SK-N-SH (cell line): ENCODE data around the gene RFFL. TPM values are rescaled to one million over a fixed set of nuclear protein-coding genes. Genes with fewer than 3 reads are reported as not detected.

Experiments
- CTCF ChIA-PET: fragments of 300-600, 350-600 bp; formaldehyde crosslinking; extraction: SDS; loops from one replicate; lab custom pipeline; 2021; lab: Yijun Ruan, JAX
- POLR2A ChIA-PET: fragments of 350-600 bp; sonication (Branson Sonifier 250); formaldehyde crosslinking; extraction: SDS; loops from one replicate; lab custom pipeline; 2020; ENCODE audit warnings: antibody characterized with exemption, inconsistent platforms; lab: Yijun Ruan, JAX
- DNase-seq: peaks from one replicate; pipeline ENCODE4 v3.0.0; 2012
- H2AFZ ChIP-seq: fragments of 200-600 bp; sonication (generic); 2 replicates; pipeline ENCODE4 v1.8.1; 2016; ENCODE audit warnings: antibody characterized with exemption, mild to moderate bottlenecking, low read depth
- H3F3A ChIP-seq: fragments of 200-600 bp; sonication (generic); replicated peaks from 2 replicates; pipeline ENCODE3; 2016; ENCODE audit warnings: antibody characterized with exemption, mild to moderate bottlenecking; ENCODE audit not compliant: insufficient read depth
- H3K27ac ChIP-seq, 2 experiments: fragments of 200-500 bp in 1 of 2; fragments of 200-600 bp in 1 of 2; sonication (Bioruptor generic) in 1 of 2; sonication (generic), shearing (Covaris generic) in 1 of 2; 2 replicates each; pipeline versions ENCODE4 v1.5.1 to v1.6.1; 2014 to 2016; ENCODE audit warnings: low read depth in 2 of 2, inconsistent platforms in 1 of 2, low read length in 1 of 2, mild to moderate bottlenecking in 1 of 2, mixed read lengths in 1 of 2
- H3K27me3 ChIP-seq: fragments of 200-600 bp; sonication (generic), shearing (Covaris generic); 2 replicates; pipeline ENCODE4 v1.6.1; 2016; ENCODE audit warnings: mixed run types; ENCODE audit not compliant: insufficient read depth
- H3K36me3 ChIP-seq, 2 experiments: fragments of 200-500 bp in 1 of 2; fragments of 200-600 bp in 1 of 2; sonication (Bioruptor generic) in 1 of 2; sonication (generic) in 1 of 2; replicated peaks in 1 of 2; 2 replicates each; pipeline versions ENCODE3 to v1.5.1; 2014 to 2016; ENCODE audit warnings: low read length in 1 of 2, mild to moderate bottlenecking in 1 of 2; ENCODE audit not compliant: insufficient read depth in 2 of 2, control insufficient read depth in 1 of 2
- H3K4me1 ChIP-seq, 2 experiments: fragments of 200-500 bp in 1 of 2; fragments of 200-600 bp in 1 of 2; sonication (Bioruptor generic) in 1 of 2; sonication (generic), shearing (Covaris generic) in 1 of 2; 2 replicates each; pipeline versions ENCODE4 v1.5.1 to v1.6.1; 2014 to 2016; ENCODE audit warnings: low read depth in 1 of 2, low read length in 1 of 2, mixed run types in 1 of 2; ENCODE audit not compliant: insufficient read depth in 2 of 2, control insufficient read depth in 1 of 2
- H3K4me2 ChIP-seq: fragments of 200-600 bp; sonication (generic), shearing (Covaris generic); 2 replicates; pipeline ENCODE4 v1.6.1; 2017; ENCODE audit warnings: mixed run types
- H3K4me3 ChIP-seq, 2 experiments: fragments of 200-500 bp in 1 of 2; fragments of 200-600 bp in 1 of 2; sonication (Bioruptor generic) in 1 of 2; sonication (generic), shearing (Covaris generic) in 1 of 2; 2 replicates each; pipeline versions ENCODE4 v1.5.1 to v1.8.1; 2014 to 2016; ENCODE audit warnings: low read depth in 2 of 2, inconsistent platforms in 1 of 2, low read length in 1 of 2, mild to moderate bottlenecking in 1 of 2, mixed read lengths in 1 of 2, moderate library complexity in 1 of 2
- H3K79me2 ChIP-seq: fragments of 200-600 bp; sonication (generic); 2 replicates; pipeline ENCODE4 v1.8.1; 2017; ENCODE audit warnings: mild to moderate bottlenecking; ENCODE audit not compliant: insufficient read depth
- H3K9ac ChIP-seq: fragments of 200-600 bp; sonication (generic); 2 replicates; pipeline ENCODE4 v1.6.1; 2017; ENCODE audit warnings: mixed run types
- H3K9me2 ChIP-seq: fragments of 200-600 bp; sonication (generic); 2 replicates; pipeline ENCODE4 v1.6.1; 2017; ENCODE audit warnings: mixed run types
- H3K9me3 ChIP-seq: fragments of 200-600 bp; sonication (generic); 2 replicates; pipeline ENCODE4 v1.6.1; 2017; ENCODE audit warnings: mixed run types, mild to moderate bottlenecking, moderate library complexity
- H4K20me1 ChIP-seq: fragments of 200-600 bp; sonication (generic); 2 replicates; pipeline ENCODE4 v1.6.1; 2017; ENCODE audit warnings: mild to moderate bottlenecking, mixed run types; ENCODE audit not compliant: insufficient read depth
- CTCF ChIP-seq: fragments of 200-600 bp; sonication (generic); IDR thresholded peaks from 2 replicates; pipeline ENCODE4 v1.6.1; 2017; ENCODE audit warnings: antibody characterized with exemption, mild to moderate bottlenecking, moderate library complexity
- FOXJ3 ChIP-seq: sonication (generic); formaldehyde crosslinking; IDR thresholded peaks from 2 replicates; pipeline ENCODE4 v1.5.1; 2020; ENCODE audit warnings: mild to moderate bottlenecking, missing genetic modification reagents
- FOXM1 ChIP-seq: IDR thresholded peaks from 2 replicates; pipeline ENCODE4 v1.4.0; 2012; ENCODE audit warnings: low read depth, mild to moderate bottlenecking
- GABPA ChIP-seq: IDR thresholded peaks from 2 replicates; pipeline ENCODE4 v1.4.0; 2012; ENCODE audit warnings: low read depth, mild to moderate bottlenecking
- GATA2 ChIP-seq: sonication (generic); formaldehyde crosslinking; IDR thresholded peaks from 2 replicates; pipeline ENCODE4 v1.5.0; 2020; ENCODE audit warnings: mild to moderate bottlenecking, missing genetic modification reagents
- IRF3 ChIP-seq: fragments of 150-350 bp; IDR thresholded peaks from 2 replicates; pipeline ENCODE4 v1.6.1; 2016; ENCODE audit warnings: mild to moderate bottlenecking, low read depth, low read length
- JUND ChIP-seq: IDR thresholded peaks from 2 replicates; pipeline ENCODE4 v1.4.0; 2012
- MAX ChIP-seq: IDR thresholded peaks from 2 replicates; pipeline ENCODE4 v1.4.0; 2012; ENCODE audit warnings: low read depth
- MXI1 ChIP-seq: IDR thresholded peaks from 2 replicates; pipeline ENCODE4 v1.6.1; 2012; ENCODE audit warnings: mild to moderate bottlenecking, low read depth, low read length, improper control_type of control experiment
- NFIC ChIP-seq: IDR thresholded peaks from 2 replicates; pipeline ENCODE4 v1.4.0; 2012; ENCODE audit warnings: borderline replicate concordance
- PBX3 ChIP-seq: IDR thresholded peaks from 2 replicates; pipeline ENCODE4; 2012
- RFX5 ChIP-seq: IDR thresholded peaks from 2 replicates; pipeline ENCODE4 v1.6.1; 2012; ENCODE audit warnings: mild to moderate bottlenecking, improper control_type of control experiment, low read length
- SIN3A ChIP-seq: IDR thresholded peaks from 2 replicates; pipeline ENCODE4 v1.6.1; 2012; ENCODE audit warnings: low read depth, mild to moderate bottlenecking, low read length, moderate library complexity, borderline replicate concordance
- TCF12 ChIP-seq: IDR thresholded peaks from 2 replicates; pipeline ENCODE4 v1.4.0; 2012
- TEAD4 ChIP-seq: IDR thresholded peaks from 2 replicates; pipeline ENCODE4 v1.4.0; 2012; ENCODE audit warnings: mild to moderate bottlenecking, borderline replicate concordance; ENCODE audit not compliant: insufficient read depth
- USF1 ChIP-seq: IDR thresholded peaks from 2 replicates; pipeline ENCODE4 v1.4.0; 2012; ENCODE audit warnings: low read depth, borderline replicate concordance
- WGBS: methylation state at CpG from one replicate; pipeline ENCODE4 v1.1.6; 2017; ENCODE audit warnings: low lambda C conversion rate; 5-methylcytosine and 5-hydroxymethylcytosine counted together
- polyA plus RNA-seq, 3 experiments: library from polyadenylated mRNA; depleted of rRNA; stranded (reverse); fragments of >200 nt; gene quantifications; 2 replicates each; pipeline ENCODE4 v1.2.3, GENCODE V29; 2012

Gene RFFL
- polyA plus RNA-seq, 1 of the 3 experiments (the other 2 are of a cell fraction), result 10.1 TPM

- Histone ChIP-seq H3K27ac (no peak overlapping the region), H3K9me3 (no peaks in the 10 kb centered on the region), H2AFZ (no peak overlapping the region), H3K4me2 (no peak overlapping the region), H3F3A (peaks cover 37% of the 10 kb centered on the region), H3K9me2 (no peaks in the 10 kb centered on the region), H3K36me3 (peaks cover 8 to 20% of the 10 kb centered on the region in 2 experiments), H3K9ac (no peak overlapping the region), H3K4me3 (no peak overlapping the region), H3K4me1 (peaks cover 0 to 23% of the 10 kb centered on the region in 2 experiments; a peak in 3 of 4 replicates), H3K27me3 (no peaks in the 10 kb centered on the region), H3K79me2 (no peaks in the 10 kb centered on the region; the same call in 1 of the 2 replicates), H4K20me1 (no peaks in the 10 kb centered on the region)
- 45% methylated on average over 1 of the region's 1 CpG for WGBS
- TF ChIP-seq MAX, result no peak
- TF ChIP-seq GABPA, result no peak
- TF ChIP-seq GATA2 (CRISPR knock-in tag), result no peak
- TF ChIP-seq RFX5, result no peak
- CTCF ChIA-PET, result no interaction called here
- no peak for DNase-seq
- POLR2A ChIA-PET, result no interaction called here
These were observed 38.0 kb downstream of the RFFL start for GRCh38 chr17:35025541-35025940.

- Histone ChIP-seq H3K9ac (peak overlapping the region; percentile 70), H2AFZ (0 out of 2 replicates have a peak overlapping the region, but pooled peaks have one; percentile 61), H3K4me1 (peaks cover 0 to 23% of the 10 kb centered on the region in 2 experiments; a peak in 3 of 4 replicates), H4K20me1 (no peaks in the 10 kb centered on the region), H3K4me2 (peak overlapping the region; percentile 70), H3K27me3 (no peaks in the 10 kb centered on the region), H3K4me3 (no peak overlapping the region), H3K27ac (peak overlapping the region in 1 of 2 experiments; percentile 93; a peak in 2 of 4 replicates), H3K9me3 (no peaks in the 10 kb centered on the region), H3K79me2 (no peaks in the 10 kb centered on the region; the same call in 1 of the 2 replicates), H3F3A (peaks cover 36% of the 10 kb centered on the region), H3K9me2 (no peaks in the 10 kb centered on the region), H3K36me3 (peaks cover 10 to 21% of the 10 kb centered on the region in 2 experiments)
- TF ChIP-seq PBX3, result no peak
- WGBS, result 96% methylated on average over 3 of the region's 3 CpGs
- DNase-seq, result no peak
- POLR2A ChIA-PET, result no interaction called here
- CTCF ChIA-PET, result interaction anchor here (1.5 to 2.6 kb wide), 2 partner anchors 10 to 15 kb away, joined by 3 to 13 read pairs; no protein-coding TSS in a partner anchor
These were observed 40.0 kb downstream of the RFFL start for GRCh38 chr17:35023538-35023937.

GRCh38 chr17:35022536-35023063 lies 40.9 kb downstream of the RFFL start:
- WGBS, result 25% methylated on average over 6 of the region's 8 CpGs
- H3K27me3 ChIP-seq, result no peaks in the 10 kb centered on the region
- H3K9me3 ChIP-seq, result no peaks in the 10 kb centered on the region
- no peaks in the 10 kb centered on the region; the same call in 1 of the 2 replicates for H3K79me2 ChIP-seq
- DNase-seq, result no peak
- H3K27ac ChIP-seq, result peak overlapping the region; percentile 58 to 93
- peaks cover 10 to 23% of the 10 kb centered on the region in 2 experiments for H3K36me3 ChIP-seq
- POLR2A ChIA-PET, result no interaction called here
- H3K4me2 ChIP-seq, result peak overlapping the region; percentile 70
- CTCF ChIA-PET, result interaction anchor here (0.6 to 2.6 kb wide), 5 partner anchors 9 to 442 kb away, joined by 3 to 13 read pairs (median 3); no protein-coding TSS in a partner anchor
- no peaks in the 10 kb centered on the region for H4K20me1 ChIP-seq
- H3F3A ChIP-seq, result peaks cover 33% of the 10 kb centered on the region
- no peak overlapping the region for H3K4me3 ChIP-seq
- peaks cover 0 to 23% of the 10 kb centered on the region in 2 experiments; a peak in 3 of 4 replicates for H3K4me1 ChIP-seq
- H3K9me2 ChIP-seq, result no peaks in the 10 kb centered on the region
- peak overlapping the region; percentile 70 for H3K9ac ChIP-seq
- peak overlapping the region; percentile 61 for H2AFZ ChIP-seq
- peak; percentile 16; the same call in 1 of the 2 replicates for TF ChIP-seq NFIC
- no peak for TF ChIP-seq FOXJ3
- TF ChIP-seq TEAD4, result no peak
- no peak for TF ChIP-seq MXI1
- no peak for TF ChIP-seq FOXM1
- TF ChIP-seq JUND, result no peak
- TF ChIP-seq CTCF, result peak; percentile 44
- TF ChIP-seq GABPA, result peak; percentile 84
- no peak for TF ChIP-seq USF1
- TF ChIP-seq TCF12, result peak; percentile 29; the same call in 1 of the 2 replicates
- peak; percentile 24; the same call in 1 of the 2 replicates for TF ChIP-seq SIN3A
- TF ChIP-seq IRF3, result no peak
